ENCODE results near the gene TTC33.

GRCh38 chr5:40578501-40579451 is 177.0 kb downstream of the TTC33 start:
- TF ChIP-seq CTCF (IDR thresholded peaks at IDR 0.05): no peak
- no peak for TF ChIP-seq POLR2AphosphoS5 (IDR thresholded peaks at IDR 0.05)

Data from suprapubic skin (tissue), 3 donors.